ENCODE results near the gene TRAPPC10.

TRAPPC10 gene

GRCh38 chr21:43994646-43995045 lies 17.5 kb upstream of the TRAPPC10 start:
- Histone ChIP-seq H3K27me3 (ENCODE audit: control insufficient read depth, low read length) (no peaks in the 10 kb centered on the region), H3K79me2 (ENCODE audit: control insufficient read depth, low read length) (no peaks in the 10 kb centered on the region), H3K4me3 (ENCODE audit: low read length) (no peak overlapping the region), H3K9me3 (ENCODE audit: control insufficient read depth, insufficient read depth, low read length) (no peaks in the 10 kb centered on the region; the same call in 1 of the 2 replicates), H3K9me2 (replicated peaks; ENCODE audit: control insufficient read depth, low read length) (no peaks in the 10 kb centered on the region), H3F3A (ENCODE audit: control insufficient read depth, insufficient read depth) (no peaks in the 10 kb centered on the region), H3K27ac (ENCODE audit: low read depth, low read length) (no peak overlapping the region), H3K36me3 (ENCODE audit: control insufficient read depth, low read length) (no peaks in the 10 kb centered on the region), H3K4me2 (ENCODE audit: low read length) (no peak overlapping the region), H4K20me1 (ENCODE audit: control insufficient read depth, insufficient read depth, low read depth, low read length) (no peaks in the 10 kb centered on the region), H3K4me1 (ENCODE audit: control insufficient read depth, low read length) (peaks cover 2% of the 10 kb centered on the region; the same call in 1 of the 2 replicates)
- TF ChIP-seq EZH2phosphoT487 (IDR thresholded peaks at IDR 0.05; ENCODE audit: borderline replicate concordance, low read length) (no peak), CTCF (IDR thresholded peaks at IDR 0.05; ENCODE audit: low read depth, low read length, poor library complexity, severe bottlenecking) (no peak)

GRCh38 chr21:43995521-43996105 lies 16.5 kb upstream of the TRAPPC10 start:
- H3K4me1 ChIP-seq (ENCODE audit: control insufficient read depth, low read length), result peaks cover 2% of the 10 kb centered on the region; the same call in 1 of the 2 replicates
- no peaks in the 10 kb centered on the region for H3K36me3 ChIP-seq (ENCODE audit: control insufficient read depth, low read length)
- no peaks in the 10 kb centered on the region for H3K9me2 ChIP-seq (replicated peaks; ENCODE audit: control insufficient read depth, low read length)

GRCh38 chr21:43997766-43998742 lies 14.1 kb upstream of the TRAPPC10 start:
- H4K20me1 ChIP-seq (ENCODE audit: control insufficient read depth, insufficient read depth, low read depth, low read length), result no peaks in the 10 kb centered on the region
- no peaks in the 10 kb centered on the region for H3K79me2 ChIP-seq (ENCODE audit: control insufficient read depth, low read length)
- H3K4me1 ChIP-seq (ENCODE audit: control insufficient read depth, low read length), result peaks cover 2% of the 10 kb centered on the region; the same call in 1 of the 2 replicates

More at GRCh38 chr21:43995521-43996105, 16.5 kb upstream of the TRAPPC10 start:
- no peak overlapping the region for H3K27ac ChIP-seq (ENCODE audit: low read depth, low read length)
- H3K9me3 ChIP-seq (ENCODE audit: control insufficient read depth, insufficient read depth, low read length), result no peaks in the 10 kb centered on the region; the same call in 1 of the 2 replicates
- H3K4me2 ChIP-seq (ENCODE audit: low read length), result no peak overlapping the region
- no peaks in the 10 kb centered on the region for H3K27me3 ChIP-seq (ENCODE audit: control insufficient read depth, low read length)
- H3K79me2 ChIP-seq (ENCODE audit: control insufficient read depth, low read length), result no peaks in the 10 kb centered on the region
- H4K20me1 ChIP-seq (ENCODE audit: control insufficient read depth, insufficient read depth, low read depth, low read length), result no peaks in the 10 kb centered on the region
- H3K4me3 ChIP-seq (ENCODE audit: low read length), result no peak overlapping the region
- no peak for TF ChIP-seq CTCF (IDR thresholded peaks at IDR 0.05; ENCODE audit: low read depth, low read length, poor library complexity, severe bottlenecking)
- no peak for TF ChIP-seq EZH2phosphoT487 (IDR thresholded peaks at IDR 0.05; ENCODE audit: borderline replicate concordance, low read length)
- H3F3A ChIP-seq (ENCODE audit: control insufficient read depth, insufficient read depth), result no peaks in the 10 kb centered on the region

More at GRCh38 chr21:43997766-43998742, 14.1 kb upstream of the TRAPPC10 start:
- Histone ChIP-seq H3K9me2 (replicated peaks; ENCODE audit: control insufficient read depth, low read length) (no peaks in the 10 kb centered on the region), H3K4me2 (ENCODE audit: low read length) (no peak overlapping the region), H3F3A (ENCODE audit: control insufficient read depth, insufficient read depth) (no peaks in the 10 kb centered on the region), H3K9me3 (ENCODE audit: control insufficient read depth, insufficient read depth, low read length) (no peaks in the 10 kb centered on the region; the same call in 1 of the 2 replicates), H3K36me3 (ENCODE audit: control insufficient read depth, low read length) (no peaks in the 10 kb centered on the region), H3K27ac (ENCODE audit: low read depth, low read length) (no peak overlapping the region), H3K27me3 (ENCODE audit: control insufficient read depth, low read length) (no peaks in the 10 kb centered on the region), H3K4me3 (ENCODE audit: low read length) (no peak overlapping the region)
- TF ChIP-seq CTCF (IDR thresholded peaks at IDR 0.05; ENCODE audit: low read depth, low read length, poor library complexity, severe bottlenecking) (no peak), EZH2phosphoT487 (IDR thresholded peaks at IDR 0.05; ENCODE audit: borderline replicate concordance, low read length) (no peak)
